Mammary epithelial cell (primary cell): ENCODE measurements around the gene HBB.

ENCODE experiments used
- EZH2 ChIP-seq: IDR thresholded peaks from 2 replicates; pipeline ENCODE4 v1.6.1; 2012; ENCODE audit warnings: low read length, inconsistent platforms, borderline replicate concordance
- TF ChIP-seq, protein P1 (sequence below), 2 donors: IDR thresholded peaks in 1 of 2; conservative IDR thresholded peaks in 1 of 2; 2 replicates each; pipeline ENCODE4 v1.5.1; 2011 to 2012; ENCODE audit warnings: inconsistent platforms in 2 of 2, low read length in 2 of 2, mild to moderate bottlenecking in 2 of 2, control low read depth in 1 of 2, low read depth in 1 of 2; ENCODE audit not compliant: insufficient read depth in 1 of 2; ENCODE audit errors: extremely low read depth in 1 of 2

DNA sequence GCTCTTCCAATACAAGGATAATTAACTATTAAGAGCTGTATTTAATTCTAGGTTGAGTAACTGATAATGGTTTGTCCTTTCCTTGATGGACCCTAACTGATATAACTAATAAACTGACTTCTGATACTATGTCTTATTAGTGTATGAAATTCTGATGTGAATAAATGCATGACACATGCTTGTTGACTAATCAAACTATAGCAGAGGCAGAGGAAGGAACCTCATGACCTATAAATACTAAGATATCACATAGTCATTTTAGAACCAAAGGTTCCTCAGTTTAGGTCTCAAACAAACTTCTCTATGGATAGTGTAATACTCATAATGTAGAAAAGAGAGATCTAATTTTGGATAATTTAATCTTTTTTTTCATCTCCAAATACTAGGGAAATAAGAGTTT is 12.2 kb upstream of the HBB start:
- TF ChIP-seq, protein P1, sequence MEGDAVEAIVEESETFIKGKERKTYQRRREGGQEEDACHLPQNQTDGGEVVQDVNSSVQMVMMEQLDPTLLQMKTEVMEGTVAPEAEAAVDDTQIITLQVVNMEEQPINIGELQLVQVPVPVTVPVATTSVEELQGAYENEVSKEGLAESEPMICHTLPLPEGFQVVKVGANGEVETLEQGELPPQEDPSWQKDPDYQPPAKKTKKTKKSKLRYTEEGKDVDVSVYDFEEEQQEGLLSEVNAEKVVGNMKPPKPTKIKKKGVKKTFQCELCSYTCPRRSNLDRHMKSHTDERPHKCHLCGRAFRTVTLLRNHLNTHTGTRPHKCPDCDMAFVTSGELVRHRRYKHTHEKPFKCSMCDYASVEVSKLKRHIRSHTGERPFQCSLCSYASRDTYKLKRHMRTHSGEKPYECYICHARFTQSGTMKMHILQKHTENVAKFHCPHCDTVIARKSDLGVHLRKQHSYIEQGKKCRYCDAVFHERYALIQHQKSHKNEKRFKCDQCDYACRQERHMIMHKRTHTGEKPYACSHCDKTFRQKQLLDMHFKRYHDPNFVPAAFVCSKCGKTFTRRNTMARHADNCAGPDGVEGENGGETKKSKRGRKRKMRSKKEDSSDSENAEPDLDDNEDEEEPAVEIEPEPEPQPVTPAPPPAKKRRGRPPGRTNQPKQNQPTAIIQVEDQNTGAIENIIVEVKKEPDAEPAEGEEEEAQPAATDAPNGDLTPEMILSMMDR (conservative IDR thresholded peaks at IDR 0.05 in 1 of 2, IDR thresholded peaks at IDR 0.05 in 1 of 2; ENCODE audit: extremely low read depth in 1 of 2, insufficient read depth in 1 of 2, low read depth in 1 of 2, low read length in 2 of 2), result no peak
- TF ChIP-seq EZH2, result no peak
